H9 (cell line): ENCODE results near the gene TM2D1. TPM values are rescaled to one million over a fixed set of nuclear protein-coding genes. Genes with fewer than 3 reads are reported as not detected.

Experiments used
- DNase-seq: peaks from one replicate; pipeline ENCODE4 v3.0.0-alpha.2; 2017
- H2AFZ ChIP-seq: one replicate; pipeline ENCODE4 v1.6.1; 2013; ENCODE audit warnings: mild to moderate bottlenecking, low read length, control low read depth, moderate library complexity
- H2AK5ac ChIP-seq: 2 replicates; pipeline ENCODE4 v1.6.1; 2013; ENCODE audit warnings: low read length, control low read depth, mixed read lengths; ENCODE audit not compliant: insufficient read length
- H2BK120ac ChIP-seq: one replicate; pipeline ENCODE4 v1.6.1; 2013; ENCODE audit warnings: low read depth, mild to moderate bottlenecking, low read length, control low read depth, inconsistent platforms; ENCODE audit not compliant: poor library complexity, severe bottlenecking
- H2BK12ac ChIP-seq: 2 replicates; pipeline ENCODE4 v1.6.1; 2013; ENCODE audit warnings: low read length, control low read depth, mixed read lengths, low read depth; ENCODE audit not compliant: insufficient read length
- H2BK15ac ChIP-seq: 2 replicates; pipeline ENCODE4 v1.6.1; 2013; ENCODE audit warnings: low read depth, low read length, control low read depth
- H2BK20ac ChIP-seq: one replicate; pipeline ENCODE4 v1.6.1; 2013; ENCODE audit warnings: low read depth, mild to moderate bottlenecking, low read length, control low read depth, inconsistent platforms; ENCODE audit not compliant: poor library complexity, severe bottlenecking
- H2BK5ac ChIP-seq: 2 replicates; pipeline ENCODE4 v1.6.1; 2013; ENCODE audit warnings: low read length, control low read depth, mixed read lengths; ENCODE audit not compliant: insufficient read length
- H3K14ac ChIP-seq: 2 replicates; pipeline ENCODE4 v1.6.1; 2013; ENCODE audit warnings: low read length, control low read depth; ENCODE audit not compliant: insufficient read depth
- H3K18ac ChIP-seq: 2 replicates; pipeline ENCODE4 v1.6.1; 2013; ENCODE audit warnings: low read depth, mild to moderate bottlenecking, mixed read lengths, low read length, control low read depth; ENCODE audit not compliant: insufficient read length
- H3K23ac ChIP-seq: 2 replicates; pipeline ENCODE4 v1.6.1; 2013; ENCODE audit warnings: low read length, control low read depth, mixed read lengths, low read depth; ENCODE audit not compliant: insufficient read length
- H3K23me2 ChIP-seq: 2 replicates; pipeline ENCODE4 v1.6.1; 2013; ENCODE audit warnings: low read depth, mild to moderate bottlenecking, mixed read lengths, low read length, control low read depth; ENCODE audit not compliant: insufficient read length, poor library complexity, severe bottlenecking
- H3K27ac ChIP-seq: 2 replicates; pipeline ENCODE4 v1.5.1; 2013; ENCODE audit warnings: low read length, control low read depth, mixed read lengths, low read depth; ENCODE audit not compliant: insufficient read length
- H3K27me3 ChIP-seq: 2 replicates; pipeline ENCODE4 v1.6.1; 2013; ENCODE audit warnings: low read length, control low read depth, inconsistent platforms; ENCODE audit not compliant: insufficient read depth
- H3K4ac ChIP-seq: 2 replicates; pipeline ENCODE4 v1.6.1; 2013; ENCODE audit warnings: low read depth, mild to moderate bottlenecking, control low read depth, inconsistent platforms, low read length, moderate library complexity
- H3K4me1 ChIP-seq: 2 replicates; pipeline ENCODE4 v1.6.1; 2013; ENCODE audit warnings: low read length, control low read depth, inconsistent platforms; ENCODE audit not compliant: insufficient read depth
- H3K4me2 ChIP-seq: 2 replicates; pipeline ENCODE4 v1.6.1; 2013; ENCODE audit warnings: low read length, control low read depth, mixed read lengths; ENCODE audit not compliant: insufficient read length, insufficient read depth
- H3K56ac ChIP-seq: 2 replicates; pipeline ENCODE4 v1.6.1; 2013; ENCODE audit warnings: low read depth, mild to moderate bottlenecking, mixed read lengths, low read length, control low read depth; ENCODE audit not compliant: insufficient read length
- H3K79me1 ChIP-seq: 2 replicates; pipeline ENCODE4 v1.6.1; 2013; ENCODE audit warnings: low read depth, mild to moderate bottlenecking, moderate library complexity, low read length, control low read depth, inconsistent platforms; ENCODE audit not compliant: insufficient read depth, poor library complexity, severe bottlenecking
- H3K79me2 ChIP-seq: 2 replicates; pipeline ENCODE4 v1.6.1; 2013; ENCODE audit warnings: low read length, control low read depth, inconsistent platforms; ENCODE audit not compliant: insufficient read depth
- H3K9ac ChIP-seq: 2 replicates; pipeline ENCODE4 v1.6.1; 2013; ENCODE audit warnings: low read length, control low read depth, mixed read lengths; ENCODE audit not compliant: insufficient read length; ENCODE audit errors: extremely low read depth
- H3K9me3 ChIP-seq: one replicate; pipeline ENCODE4 v1.6.1; 2013; ENCODE audit warnings: low read depth, low read length, inconsistent platforms; ENCODE audit not compliant: control insufficient read depth
- H3T11ph ChIP-seq: one replicate; pipeline ENCODE4 v1.6.1; 2013; ENCODE audit warnings: mild to moderate bottlenecking, low read length, control low read depth, inconsistent platforms
- H4K20me1 ChIP-seq: one replicate; pipeline ENCODE4 v1.6.1; 2013; ENCODE audit not compliant: control insufficient read depth, insufficient read length, insufficient read depth
- H4K5ac ChIP-seq: 2 replicates; pipeline ENCODE4 v1.6.1; 2013; ENCODE audit warnings: low read depth, mild to moderate bottlenecking, mixed read lengths, low read length, control low read depth; ENCODE audit not compliant: insufficient read length
- H4K8ac ChIP-seq: replicated peaks from 2 replicates; pipeline ENCODE4 v1.6.1; 2013; ENCODE audit warnings: low read length, control low read depth, mixed read lengths, low read depth; ENCODE audit not compliant: insufficient read length
- H4K91ac ChIP-seq: 2 replicates; pipeline ENCODE4 v1.6.1; 2013; ENCODE audit warnings: low read depth, mild to moderate bottlenecking, moderate library complexity, mixed read lengths, low read length, control low read depth; ENCODE audit not compliant: insufficient read length
- H3K27ac Mint-ChIP-seq, 3 experiments: 2 replicates in 2 of 3; 3 replicates in 1 of 3; pipeline ENCODE4 v1.8.0; 2020 to 2021; ENCODE audit warnings: mixed read lengths in 3 of 3, mild to moderate bottlenecking in 1 of 3, moderate library complexity in 1 of 3
- H3K27me3 Mint-ChIP-seq: 2 replicates; pipeline ENCODE4 v1.8.0; 2021; ENCODE audit warnings: low read depth, mild to moderate bottlenecking, moderate library complexity, mixed read lengths
- H3K36me3 Mint-ChIP-seq, 3 experiments: 2 replicates in 2 of 3; 3 replicates in 1 of 3; pipeline ENCODE4 v1.8.0; 2020 to 2021; ENCODE audit warnings: low read depth in 3 of 3, mixed read lengths in 3 of 3; ENCODE audit not compliant: insufficient read depth in 1 of 3
- H3K4me1 Mint-ChIP-seq, 2 experiments: 2 replicates each; pipeline ENCODE4 v1.8.0; 2020; ENCODE audit warnings: mixed read lengths in 2 of 2
- H3K4me3 Mint-ChIP-seq, 2 experiments: 2 replicates in 1 of 2; 3 replicates in 1 of 2; pipeline ENCODE4 v1.8.0; 2020 to 2021; ENCODE audit warnings: mild to moderate bottlenecking in 2 of 2, mixed read lengths in 2 of 2, moderate library complexity in 1 of 2
- H3K9me3 Mint-ChIP-seq, 2 experiments: 2 replicates in 1 of 2; 3 replicates in 1 of 2; pipeline ENCODE4 v1.8.0; 2020; ENCODE audit warnings: mild to moderate bottlenecking in 2 of 2, mixed read lengths in 2 of 2, moderate library complexity in 1 of 2
- CTCF ChIP-seq: fragments of 200-600 bp; sonication (generic); conservative IDR thresholded peaks from 3 replicates; pipeline ENCODE4 v1.8.0; 2021; ENCODE audit warnings: antibody characterized with exemption, mild to moderate bottlenecking
- WGBS: extraction: QIAGEN DNeasy Blood & Tissue Kit; methylation state at CpG from one replicate; pipeline ENCODE4 v1.1.7; 2013; ENCODE audit warnings: missing lambda C conversion rate, low lambda C conversion rate, mixed read lengths; ENCODE audit not compliant: insufficient read length; ENCODE audit errors: extremely low coverage; 5-methylcytosine and 5-hydroxymethylcytosine counted together
- total RNA-seq: library from RNA; stranded (reverse); gene quantifications from 2 replicates; pipeline ENCODE4 v1.2.1, GENCODE V29; 2021

The TM2D1 gene
- total RNA-seq, 1 experiment from 2014 or later = 20.3 TPM

- H3K4me1 Mint-ChIP-seq = peaks cover 18 to 25% of the 10 kb centered on the region in 2 experiments
- DNase-seq = no peak
- H3K27me3 Mint-ChIP-seq = no peaks in the 10 kb centered on the region
- Histone ChIP-seq H3K23me2 (no peaks in the 10 kb centered on the region), H4K5ac (no peak overlapping the region), H2BK12ac (no peak overlapping the region), H3K18ac (no peak overlapping the region), H3K9me3 (no peaks in the 10 kb centered on the region), H3T11ph (no peak overlapping the region), H3K4ac (no peak overlapping the region), H3K4me1 (no peaks in the 10 kb centered on the region; the same call in 1 of the 2 replicates), H3K4me2 (no peak overlapping the region), H2BK20ac (no peak overlapping the region), H3K79me1 (peaks cover 13% of the 10 kb centered on the region), H2AK5ac (no peak overlapping the region), H3K79me2 (peaks cover 17% of the 10 kb centered on the region; the same call in 1 of the 2 replicates), H4K20me1 (no peaks in the 10 kb centered on the region), H2AFZ (no peak overlapping the region), H3K27me3 (no peaks in the 10 kb centered on the region), H3K56ac (no peak overlapping the region), H4K91ac (no peak overlapping the region), H4K8ac (no peak overlapping the region), H2BK5ac (no peak overlapping the region), H3K9ac (no peak overlapping the region), H2BK120ac (no peak overlapping the region), H2BK15ac (no peak overlapping the region), H3K14ac (no peak overlapping the region), H3K23ac (no peak overlapping the region), H3K27ac (no peak overlapping the region)
- peak overlapping the region in 2 of 3 experiments; percentile 21 to 45; a peak in 2 of 7 replicates for H3K27ac Mint-ChIP-seq
- no peak for TF ChIP-seq CTCF
- no peaks in the 10 kb centered on the region for H3K9me3 Mint-ChIP-seq
- H3K36me3 Mint-ChIP-seq = 0 out of 7 replicates have a peak, but pooled peaks cover 0 to 3% (median 0%) of the 10 kb centered on the region in 3 experiments
- no CpG with 5 or more reads among the region's 4 CpGs for WGBS
- H3K4me3 Mint-ChIP-seq = no peak overlapping the region
These were observed 29.6 kb upstream of the TM2D1 start for GRCh38 chr1:61754545-61754944.
